HG02973 (cell line): ENCODE data around the gene PCAT6.
A peak's percentile ranks its signal among the peaks of the same experiment; 100 is the strongest.
"Not testable (repeated sequence)": the region's sequence is repeated elsewhere in the genome, so short reads cannot be mapped to it uniquely, and the experiment has no call there.

Source experiments
- ATAC-seq: cut with Tn5 transposase; IDR thresholded peaks from one replicate; pipeline ENCODE4 v1.9.1; 2021; ENCODE audit warnings: moderate library complexity; ENCODE audit not compliant: unreplicated experiment

PCAT6 gene

GRCh38 chr1:202810615-202811295 lies at the start of gene PCAT6:
Gene PCAT6, plus strand, starts transcription at chr1:202810954.
- peak; percentile 68 for ATAC-seq

- no peak for ATAC-seq
These were observed 48.7 kb upstream of the PCAT6 start for GRCh38 chr1:202762019-202762418.

GRCh38 chr1:202765721-202766120 lies 45.0 kb upstream of the PCAT6 start:
- ATAC-seq = no peak

GRCh38 chr1:202770135-202770534 lies 40.6 kb upstream of the PCAT6 start:
- ATAC-seq = no peak

- ATAC-seq = no peak
These were observed 29.6 kb upstream of the PCAT6 start for GRCh38 chr1:202781180-202781579.

GRCh38 chr1:202786804-202787203 lies 23.9 kb upstream of the PCAT6 start:
- no peak for ATAC-seq

GRCh38 chr1:202788800-202789199 lies 22.0 kb upstream of the PCAT6 start:
- ATAC-seq = no peak

- no peak for ATAC-seq
These were observed 19.5 kb upstream of the PCAT6 start for GRCh38 chr1:202791077-202791747.

GRCh38 chr1:202794051-202794740 lies 16.6 kb upstream of the PCAT6 start:
- ATAC-seq = no peak

GRCh38 chr1:202794931-202795330 lies 15.8 kb upstream of the PCAT6 start:
- not testable (repeated sequence) for ATAC-seq

- ATAC-seq = no peak
These were observed 14.1 kb upstream of the PCAT6 start for GRCh38 chr1:202796670-202797069.

GRCh38 chr1:202798260-202798659 lies 12.5 kb upstream of the PCAT6 start:
- ATAC-seq = no peak

- no peak for ATAC-seq
These were observed 11.9 kb upstream of the PCAT6 start for GRCh38 chr1:202798792-202799331.

GRCh38 chr1:202800742-202801141 lies 10.0 kb upstream of the PCAT6 start:
- no peak for ATAC-seq

GRCh38 chr1:202801175-202801574 lies 9.6 kb upstream of the PCAT6 start:
- ATAC-seq = no peak

GRCh38 chr1:202802034-202802433 lies 8.7 kb upstream of the PCAT6 start:
- no peak for ATAC-seq

GRCh38 chr1:202802998-202803932 lies 7.5 kb upstream of the PCAT6 start:
- no peak for ATAC-seq

- no peak for ATAC-seq
These were observed 6.6 kb upstream of the PCAT6 start for GRCh38 chr1:202804126-202804525.

- no peak for ATAC-seq
These were observed 4.6 kb upstream of the PCAT6 start for GRCh38 chr1:202805886-202806844.
